Spleen (tissue), 11 donors: ENCODE data around the gene OR2A12. TPM values are rescaled to one million over a fixed set of nuclear protein-coding genes. Genes with fewer than 3 reads are reported as not detected.

ENCODE experiments used
- DNase-seq: peaks from one replicate; pipeline ENCODE4 v3.0.0-alpha.2; 2020
- H3K27ac ChIP-seq, 8 donors: fragments of 200-600 bp; sonication (generic) in 7 of 8; 1 replicate in 4 of 8; 2 replicates in 4 of 8; pipeline versions ENCODE4 v1.5.0 to v1.8.0; 2016 to 2021; ENCODE audit warnings: inconsistent platforms in 4 of 8, mild to moderate bottlenecking in 4 of 8, moderate library complexity in 1 of 8
- H3K27me3 ChIP-seq, 7 donors: fragments of 200-600 bp; sonication (generic) in 6 of 7; replicated peaks in 1 of 7; 1 replicate in 4 of 7; 2 replicates in 3 of 7; pipeline versions ENCODE4 v1.5.0 to v1.8.0; 2016 to 2021; ENCODE audit warnings: inconsistent platforms in 3 of 7, mild to moderate bottlenecking in 1 of 7
- H3K36me3 ChIP-seq, 6 donors: fragments of 200-600 bp; sonication (generic) in 5 of 6; 1 replicate in 4 of 6; 2 replicates in 2 of 6; pipeline versions ENCODE4 v1.5.0 to v1.8.0; 2016 to 2021; ENCODE audit warnings: inconsistent platforms in 2 of 6
- H3K4me1 ChIP-seq, 6 donors: fragments of 200-600 bp; sonication (generic) in 5 of 6; 1 replicate in 3 of 6; 2 replicates in 3 of 6; pipeline versions ENCODE4 v1.5.0 to v1.8.0; 2016 to 2021; ENCODE audit warnings: inconsistent platforms in 3 of 6
- H3K4me3 ChIP-seq, 8 donors: fragments of 200-600 bp; sonication (generic) in 7 of 8; 1 replicate in 4 of 8; 2 replicates in 4 of 8; pipeline versions ENCODE4 v1.5.0 to v1.8.0; 2016 to 2021; ENCODE audit warnings: inconsistent platforms in 4 of 8, mild to moderate bottlenecking in 4 of 8, moderate library complexity in 2 of 8
- H3K9me3 ChIP-seq, 8 donors: fragments of 200-600 bp; sonication (generic) in 7 of 8; 1 replicate in 4 of 8; 2 replicates in 4 of 8; pipeline versions ENCODE4 v1.5.0 to v1.8.0; 2016 to 2021; ENCODE audit warnings: inconsistent platforms in 4 of 8
- CTCF ChIP-seq, 11 experiments: fragments of 200-600 bp in 7 of 11; fragments of 450-650 bp in 4 of 11; sonication (generic) in 4 of 11; IDR thresholded peaks in 8 of 11; conservative IDR thresholded peaks in 3 of 11; 1 replicate in 7 of 11; 2 replicates in 4 of 11; pipeline versions ENCODE4 v1.4.0 to v1.8.0; 2016 to 2021; ENCODE audit warnings: antibody characterized with exemption in 11 of 11, inconsistent platforms in 4 of 11, mild to moderate bottlenecking in 1 of 11
- POLR2A ChIP-seq, 3 donors: fragments of 450-650 bp; IDR thresholded peaks; one replicate each; pipeline ENCODE4 v1.5.1; 2017; ENCODE audit warnings: antibody characterized with exemption in 3 of 3, mild to moderate bottlenecking in 1 of 3
- POLR2AphosphoS5 ChIP-seq, 3 donors: sonication (generic); formaldehyde crosslinking; IDR thresholded peaks; one replicate each; pipeline ENCODE4 v1.5.1; 2017; ENCODE audit warnings: antibody characterized with exemption in 3 of 3
- WGBS, 5 donors: extraction: QIAGEN DNeasy Blood & Tissue Kit in 3 of 5; methylation state at CpG; one replicate each; pipeline versions ENCODE4 v1.1.5 to v1.1.7; 2013 to 2018; 5-methylcytosine and 5-hydroxymethylcytosine counted together
- intact Hi-C: fragments of 100-400 bp; cut with DNase I; formaldehyde crosslinking; loops from one replicate; pipeline ENCODE4 v1.15.0; 2023; ENCODE audit warnings: low total_unique reads
- polyA plus RNA-seq, 3 donors: library from polyadenylated mRNA; stranded (reverse); fragments of 200-250 nt; gene quantifications; one replicate each; pipeline ENCODE4 v1.2.1, GENCODE V29; 2013
- total RNA-seq, 7 donors: library from RNA; depleted of rRNA in 3 of 7; stranded (reverse); fragments of >200 nt in 3 of 7; fragmentation: NEBNext Ultra II Directional in 4 of 7; extraction: Animal tissue kit (Norgen Biotek cat#: 25700) in 4 of 7; gene quantifications; one replicate each; pipeline versions ENCODE4 v1.1.0 to v1.2.1, GENCODE V29; 2016 to 2021
- donor health status: healthy with polysubstance abuse.
- donor health status: DM: no; HTN: no; CAD: no; lungs with moderate emphysema.
- donor health status: DM: no; HTN: no; CAD: no.
- donor health status: Bipolar disorder and iron deficiency.
- donor health status: healthy.
- donor health status: DM: no; HTN: no; CAD: no.
- donor health status: DM: yes; HTN: yes; CAD: no.

The OR2A12 gene
- total and polyA plus RNA-seq, 10 donors = not detected

DNA sequence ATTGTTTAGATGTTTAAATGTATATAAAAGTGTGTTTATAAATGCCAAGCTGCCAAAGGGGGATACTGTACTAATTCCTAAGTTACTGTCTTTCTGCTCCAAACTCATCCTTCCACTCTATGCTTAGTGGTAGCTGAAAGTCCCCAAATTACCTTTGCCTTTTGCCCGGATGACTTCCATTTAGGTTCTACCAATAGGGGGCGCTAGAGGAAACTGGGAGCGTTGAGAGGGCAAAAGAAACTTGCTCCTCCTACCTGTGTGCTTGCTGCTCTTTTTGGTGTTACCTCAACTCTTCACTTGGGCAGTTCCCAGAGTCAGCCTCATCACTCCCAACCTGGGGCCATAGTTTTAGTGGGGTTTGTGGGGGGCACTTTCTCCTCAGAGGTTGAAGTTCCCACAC, 22.4 kb upstream of the OR2A12 start:
- TF ChIP-seq CTCF (IDR thresholded peaks at IDR 0.05 in 8 of 11, conservative IDR thresholded peaks at IDR 0.05 in 3 of 11) (no peak), POLR2A (IDR thresholded peaks at IDR 0.05) (no peak), POLR2AphosphoS5 (IDR thresholded peaks at IDR 0.05) (no peak)
- Histone ChIP-seq H3K4me3 (no peak overlapping the region), H3K36me3 (no peaks in the 10 kb centered on the region), H3K4me1 (no peaks in the 10 kb centered on the region), H3K9me3 (peaks cover 0 to 17% (median 11%) of the 10 kb centered on the region in 8 donors), H3K27me3 (peaks cover 0 to 6% (median 0%) of the 10 kb centered on the region in 7 donors), H3K27ac (no peak overlapping the region)
- intact Hi-C loops = no loop called here
- DNase-seq = no peak
- WGBS, 5 donors = 25 to 63% (median 44%) methylated on average over 3 of the region's 3 CpGs

- intact Hi-C loops = no loop called here
- H3K36me3 ChIP-seq = no peaks in the 10 kb centered on the region
- TF ChIP-seq CTCF (IDR thresholded peaks at IDR 0.05 in 8 of 11, conservative IDR thresholded peaks at IDR 0.05 in 3 of 11) = no peak
- TF ChIP-seq POLR2AphosphoS5 (IDR thresholded peaks at IDR 0.05) = no peak
- no peak for TF ChIP-seq POLR2A (IDR thresholded peaks at IDR 0.05)
- no peak within 1 kb of the TSS for H3K4me3 ChIP-seq
- no peaks in the 10 kb centered on the region for H3K4me1 ChIP-seq
- WGBS, 5 donors = 78 to 91% (median 86%) methylated on average over 1 of the region's 1 CpG
- H3K27me3 ChIP-seq = no peaks in the 10 kb centered on the region
- H3K9me3 ChIP-seq = no peaks in the 10 kb centered on the region
- H3K27ac ChIP-seq = no peak within 1 kb of the TSS
- no peak for DNase-seq
Measured at GRCh38 chr7:144069511-144069910, 16.6 kb upstream of the OR2A12 start, which contains the start of gene OR2A25. Gene OR2A25, plus strand, starts transcription at chr7:144069811. Its CDS starts 4,409 bp downstream, at chr7:144074220.

GRCh38 chr7:144069953-144070352, 16.1 kb upstream of the OR2A12 start:
- 64 to 85% (median 82%) methylated on average over 2 of the region's 2 CpGs for WGBS, 5 donors

GRCh38 chr7:144074374-144074773, 11.7 kb upstream of the OR2A12 start:
- Histone ChIP-seq H3K4me3 (no peak overlapping the region), H3K9me3 (no peaks in the 10 kb centered on the region), H3K4me1 (no peaks in the 10 kb centered on the region), H3K27me3 (no peaks in the 10 kb centered on the region), H3K27ac (no peak overlapping the region), H3K36me3 (no peaks in the 10 kb centered on the region)
- intact Hi-C loops = no loop called here
- WGBS, 5 donors = 85 to 96% (median 96%) methylated on average over 8 of the region's 8 CpGs
- DNase-seq = no peak
- TF ChIP-seq POLR2AphosphoS5 (IDR thresholded peaks at IDR 0.05) (no peak), POLR2A (IDR thresholded peaks at IDR 0.05) (no peak), CTCF (IDR thresholded peaks at IDR 0.05 in 8 of 11, conservative IDR thresholded peaks at IDR 0.05 in 3 of 11) (no peak)

More at GRCh38 chr7:144069953-144070352, 16.1 kb upstream of the OR2A12 start:
- Histone ChIP-seq H3K27me3 (no peaks in the 10 kb centered on the region), H3K36me3 (no peaks in the 10 kb centered on the region), H3K9me3 (no peaks in the 10 kb centered on the region), H3K27ac (no peak overlapping the region), H3K4me3 (no peak overlapping the region), H3K4me1 (no peaks in the 10 kb centered on the region)
- intact Hi-C loops = no loop called here
- TF ChIP-seq CTCF (IDR thresholded peaks at IDR 0.05 in 8 of 11, conservative IDR thresholded peaks at IDR 0.05 in 3 of 11) (no peak), POLR2A (IDR thresholded peaks at IDR 0.05) (no peak)
- DNase-seq = no peak
